A549 treated with DMSO at 1 μM for 4 hours (cell line): ENCODE data around the gene DPY19L2. TPM values are rescaled to one million over a fixed set of nuclear protein-coding genes. Genes with fewer than 3 reads are reported as not detected.

ENCODE experiments used
- total RNA-seq: library from RNA; stranded (reverse); fragments of 200-300 nt; extraction: Qiagen RNA extraction; gene quantifications from 5 replicates; pipeline ENCODE4 v1.2.3, GENCODE V29; 2022; ENCODE audit warnings: low read depth

Gene DPY19L2
- 1.3 to 2.4 TPM (median 1.8 TPM) in 5 replicates for total RNA-seq

GRCh38 chr12:63668028-63668799 lies at the start of gene DPY19L2:
DPY19L2 (minus strand) TSS chr12:63668493; CDS start chr12:63668393, 100 bp downstream.

Other genes with a start within 250 kb of the DPY19L2 start
- 24.2 to 32.3 TPM (median 29.1 TPM) in 5 replicates for gene RXYLT1, start 111.4 kb upstream of the DPY19L2 start, total RNA-seq
- 12.6 to 15.6 TPM (median 13.9 TPM) in 5 replicates for gene SRGAP1, start 176.2 kb upstream of the DPY19L2 start, total RNA-seq